DND-41 (cell line): Measurements from ENCODE around the gene ANO2.

Source experiments
- ATAC-seq: fragments of 200-7000 bp; cut with Tn5 transposase; 3 replicates; pipeline ENCODE4 v1.9.1; 2021; ENCODE audit warnings: low read depth; ENCODE audit not compliant: insufficient read depth
- DNase-seq: peaks from one replicate; pipeline ENCODE4 v3.0.0-alpha.2; 2020
- H2AFZ ChIP-seq: 2 replicates; pipeline ENCODE4 v1.6.0; 2012; ENCODE audit warnings: low read depth, low read length
- H3K27ac ChIP-seq: 2 replicates; pipeline ENCODE4 v1.5.1; 2012; ENCODE audit warnings: low read length, inconsistent platforms
- H3K27me3 ChIP-seq: fragments of 200-600 bp; sonication (generic); 2 replicates; pipeline ENCODE4 v1.6.0; 2012; ENCODE audit warnings: low read length, mild to moderate bottlenecking, inconsistent platforms; ENCODE audit not compliant: insufficient read depth, poor library complexity
- H3K36me3 ChIP-seq: 2 replicates; pipeline ENCODE4 v1.5.1; 2012; ENCODE audit warnings: low read length, inconsistent platforms; ENCODE audit not compliant: insufficient read depth
- H3K4me1 ChIP-seq: 2 replicates; pipeline ENCODE4 v1.5.1; 2012; ENCODE audit warnings: mild to moderate bottlenecking, low read length; ENCODE audit not compliant: insufficient read depth
- H3K4me2 ChIP-seq: 2 replicates; pipeline ENCODE4 v1.6.0; 2012; ENCODE audit warnings: mild to moderate bottlenecking, moderate library complexity, low read length, inconsistent platforms; ENCODE audit not compliant: insufficient read depth
- H3K4me3 ChIP-seq, 2 experiments: fragments of 200-600 bp in 1 of 2; shearing (Covaris generic) in 1 of 2; 2 replicates each; pipeline ENCODE4 v1.5.1; 2012 to 2016; ENCODE audit warnings: inconsistent platforms in 2 of 2, low read length in 2 of 2, mild to moderate bottlenecking in 2 of 2, low read depth in 1 of 2, moderate library complexity in 1 of 2
- H3K79me2 ChIP-seq: 2 replicates; pipeline ENCODE4 v1.6.0; 2012; ENCODE audit warnings: low read length, inconsistent platforms; ENCODE audit not compliant: insufficient read depth
- H3K9ac ChIP-seq: 2 replicates; pipeline ENCODE4 v1.6.0; 2012; ENCODE audit warnings: low read depth, mild to moderate bottlenecking, inconsistent platforms, low read length, moderate library complexity
- H3K9me3 ChIP-seq: 2 replicates; pipeline ENCODE4 v1.5.1; 2012; ENCODE audit warnings: low read length, moderate library complexity, mild to moderate bottlenecking, inconsistent platforms; ENCODE audit not compliant: insufficient read depth, severe bottlenecking
- H4K20me1 ChIP-seq: 2 replicates; pipeline ENCODE4 v1.6.0; 2012; ENCODE audit warnings: low read length; ENCODE audit not compliant: insufficient read depth
- CTCF ChIP-seq: IDR thresholded peaks from 2 replicates; pipeline ENCODE4 v1.5.1; 2012; ENCODE audit warnings: borderline replicate concordance, low read length, moderate library complexity, mild to moderate bottlenecking; ENCODE audit not compliant: poor library complexity, severe bottlenecking; ENCODE audit errors: extremely low read depth
- EZH2 ChIP-seq: IDR thresholded peaks from 3 replicates; pipeline ENCODE4 v1.6.1; 2012; ENCODE audit warnings: borderline replicate concordance, low read depth, mild to moderate bottlenecking, moderate library complexity, low read length, inconsistent platforms; ENCODE audit not compliant: severe bottlenecking

The ANO2 gene

DNA sequence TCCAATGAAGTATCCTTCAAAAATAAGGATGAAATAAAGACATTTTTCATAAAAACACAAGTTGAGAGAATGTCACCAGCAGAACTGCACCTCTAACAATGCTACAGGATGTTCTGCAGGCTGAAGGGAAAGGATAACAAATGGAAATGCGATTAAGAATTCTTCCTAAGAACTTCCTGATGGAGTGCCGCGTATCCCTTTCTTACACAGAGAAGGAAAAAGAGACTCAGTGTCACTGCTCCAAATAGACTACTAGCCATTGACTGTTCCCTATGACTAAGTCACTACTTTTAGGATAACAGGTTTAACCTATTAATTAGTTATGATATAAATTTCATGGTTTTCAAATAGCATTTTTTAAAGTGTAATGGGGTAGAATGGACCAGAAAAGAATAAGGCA, 3.2 kb downstream of the ANO2 start:
- Histone ChIP-seq H3K4me1 (no peaks in the 10 kb centered on the region), H3K36me3 (no peaks in the 10 kb centered on the region), H2AFZ (no peak overlapping the region), H3K4me2 (no peak overlapping the region), H3K79me2 (no peaks in the 10 kb centered on the region), H3K27me3 (peaks cover 30% of the 10 kb centered on the region), H3K9me3 (no peaks in the 10 kb centered on the region), H4K20me1 (no peaks in the 10 kb centered on the region), H3K9ac (no peak overlapping the region), H3K4me3 (no peak overlapping the region), H3K27ac (no peak overlapping the region)
- no peak for TF ChIP-seq EZH2
- TF ChIP-seq CTCF, result no peak
- ATAC-seq, result no peak
- no peak for DNase-seq

GRCh38 chr12:5927732-5928516, 17.1 kb downstream of the ANO2 start:
- no peaks in the 10 kb centered on the region for H3K27me3 ChIP-seq
- TF ChIP-seq CTCF, result no peak
- TF ChIP-seq EZH2, result no peak
- no peaks in the 10 kb centered on the region for H3K36me3 ChIP-seq
- H2AFZ ChIP-seq, result no peak overlapping the region
- no peak for ATAC-seq
- H3K79me2 ChIP-seq, result no peaks in the 10 kb centered on the region
- H3K4me2 ChIP-seq, result no peak overlapping the region
- H3K4me3 ChIP-seq, result no peak overlapping the region
- H3K9ac ChIP-seq, result no peak overlapping the region
- H4K20me1 ChIP-seq, result no peaks in the 10 kb centered on the region
- DNase-seq, result no peak
- no peak overlapping the region for H3K27ac ChIP-seq
- H3K9me3 ChIP-seq, result no peaks in the 10 kb centered on the region
- H3K4me1 ChIP-seq, result no peaks in the 10 kb centered on the region

- no peak for ATAC-seq
Observed at GRCh38 chr12:5925646-5926045, 19.4 kb downstream of the ANO2 start.

More at GRCh38 chr12:5925646-5926045, 19.4 kb downstream of the ANO2 start:
- H3K27ac ChIP-seq, result no peak overlapping the region
- TF ChIP-seq EZH2 (no peak), CTCF (no peak)
- H3K9ac ChIP-seq, result no peak overlapping the region
- no peaks in the 10 kb centered on the region for H3K36me3 ChIP-seq
- no peaks in the 10 kb centered on the region for H3K4me1 ChIP-seq
- no peaks in the 10 kb centered on the region for H4K20me1 ChIP-seq
- H3K9me3 ChIP-seq, result no peaks in the 10 kb centered on the region
- H3K4me3 ChIP-seq, result no peak overlapping the region
- H3K27me3 ChIP-seq, result no peaks in the 10 kb centered on the region
- no peaks in the 10 kb centered on the region for H3K79me2 ChIP-seq
- no peak overlapping the region for H3K4me2 ChIP-seq
- no peak overlapping the region for H2AFZ ChIP-seq
- no peak for DNase-seq
